ENCODE data around the gene CERS6.

- TF ChIP-seq CTCF (IDR thresholded peaks at IDR 0.05; ENCODE audit: poor library complexity, severe bottlenecking) (no peak), EZH2 (IDR thresholded peaks at IDR 0.05; ENCODE audit: borderline replicate concordance, insufficient read depth, low read length, poor library complexity, severe bottlenecking) (no peak), EP300 (conservative IDR thresholded peaks at IDR 0.05; ENCODE audit: poor library complexity, severe bottlenecking) (no peak), POLR2AphosphoS5 (IDR thresholded peaks at IDR 0.05) (no peak), SMC3 (conservative IDR thresholded peaks at IDR 0.05; ENCODE audit: poor library complexity) (no peak), TAF1 (IDR thresholded peaks at IDR 0.05; ENCODE audit: low read depth) (no peak), MXI1 (conservative IDR thresholded peaks at IDR 0.05; ENCODE audit: poor library complexity, severe bottlenecking) (no peak)
- TF ChIP-seq, protein P1, sequence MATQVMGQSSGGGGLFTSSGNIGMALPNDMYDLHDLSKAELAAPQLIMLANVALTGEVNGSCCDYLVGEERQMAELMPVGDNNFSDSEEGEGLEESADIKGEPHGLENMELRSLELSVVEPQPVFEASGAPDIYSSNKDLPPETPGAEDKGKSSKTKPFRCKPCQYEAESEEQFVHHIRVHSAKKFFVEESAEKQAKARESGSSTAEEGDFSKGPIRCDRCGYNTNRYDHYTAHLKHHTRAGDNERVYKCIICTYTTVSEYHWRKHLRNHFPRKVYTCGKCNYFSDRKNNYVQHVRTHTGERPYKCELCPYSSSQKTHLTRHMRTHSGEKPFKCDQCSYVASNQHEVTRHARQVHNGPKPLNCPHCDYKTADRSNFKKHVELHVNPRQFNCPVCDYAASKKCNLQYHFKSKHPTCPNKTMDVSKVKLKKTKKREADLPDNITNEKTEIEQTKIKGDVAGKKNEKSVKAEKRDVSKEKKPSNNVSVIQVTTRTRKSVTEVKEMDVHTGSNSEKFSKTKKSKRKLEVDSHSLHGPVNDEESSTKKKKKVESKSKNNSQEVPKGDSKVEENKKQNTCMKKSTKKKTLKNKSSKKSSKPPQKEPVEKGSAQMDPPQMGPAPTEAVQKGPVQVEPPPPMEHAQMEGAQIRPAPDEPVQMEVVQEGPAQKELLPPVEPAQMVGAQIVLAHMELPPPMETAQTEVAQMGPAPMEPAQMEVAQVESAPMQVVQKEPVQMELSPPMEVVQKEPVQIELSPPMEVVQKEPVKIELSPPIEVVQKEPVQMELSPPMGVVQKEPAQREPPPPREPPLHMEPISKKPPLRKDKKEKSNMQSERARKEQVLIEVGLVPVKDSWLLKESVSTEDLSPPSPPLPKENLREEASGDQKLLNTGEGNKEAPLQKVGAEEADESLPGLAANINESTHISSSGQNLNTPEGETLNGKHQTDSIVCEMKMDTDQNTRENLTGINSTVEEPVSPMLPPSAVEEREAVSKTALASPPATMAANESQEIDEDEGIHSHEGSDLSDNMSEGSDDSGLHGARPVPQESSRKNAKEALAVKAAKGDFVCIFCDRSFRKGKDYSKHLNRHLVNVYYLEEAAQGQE (IDR thresholded peaks at IDR 0.05; ENCODE audit: borderline replicate concordance) = no peak
Measured at GRCh38 chr2:168426861-168427260, 29.2 kb upstream of the CERS6 start.
